ENCODE measurements around the gene CA5A. TPM values are rescaled to one million over a fixed set of nuclear protein-coding genes. Genes with fewer than 3 reads are reported as not detected.

Gene CA5A
- total and polyA plus RNA-seq, 2 of the 13 experiments (the other 11 are each of a cell fraction or from before 2014, with no cell fraction given), result 66.8 to 106 TPM

GRCh38 chr16:87951552-87952538 is 15.5 kb upstream of the CA5A start (continued):
- TF ChIP-seq ZNF275 (CRISPR knock-in tag; IDR thresholded peaks at IDR 0.05; ENCODE audit: borderline replicate concordance), result peak; percentile 61; the same call in 1 of the 2 replicates
- TF ChIP-seq ZNF333 (CRISPR knock-in tag; IDR thresholded peaks at IDR 0.05; ENCODE audit: borderline replicate concordance), result peak; percentile 93; the same call in 1 of the 2 replicates
- no peak for TF ChIP-seq ZSCAN29 (CRISPR knock-in tag; conservative IDR thresholded peaks at IDR 0.05)
- no peak for TF ChIP-seq NCOA2 (CRISPR knock-in tag; IDR thresholded peaks at IDR 0.05)
- no peak for TF ChIP-seq ZFP82 (CRISPR knock-in tag; IDR thresholded peaks at IDR 0.05; ENCODE audit: borderline replicate concordance)
- TF ChIP-seq ZBTB3 (CRISPR knock-in tag; IDR thresholded peaks at IDR 0.05; ENCODE audit: borderline replicate concordance, low read depth), result no peak
- TF ChIP-seq SNAPC4 (CRISPR knock-in tag; IDR thresholded peaks at IDR 0.05), result no peak
- no peak for TF ChIP-seq ZNF17 (CRISPR knock-in tag; IDR thresholded peaks at IDR 0.05)
- TF ChIP-seq GTF2F1 (IDR thresholded peaks at IDR 0.05; ENCODE audit: low read length), result no peak
- no peak for TF ChIP-seq JUN (CRISPR knock-in tag; IDR thresholded peaks at IDR 0.05)
- TF ChIP-seq ZC3H13 (CRISPR knock-in tag; IDR thresholded peaks at IDR 0.05), result peak; percentile 41; the same call in 1 of the 2 replicates
- TF ChIP-seq RXRB (CRISPR knock-in tag; IDR thresholded peaks at IDR 0.05; ENCODE audit: borderline replicate concordance), result no peak; the same call in 1 of the 2 replicates
- TF ChIP-seq NPAS2 (CRISPR knock-in tag; IDR thresholded peaks at IDR 0.05; ENCODE audit: borderline replicate concordance), result no peak
- no peak for TF ChIP-seq HOXA7 (CRISPR knock-in tag; IDR thresholded peaks at IDR 0.05)
- no peak; the same call in 1 of the 2 replicates for TF ChIP-seq JDP2 (CRISPR knock-in tag; IDR thresholded peaks at IDR 0.05; ENCODE audit: borderline replicate concordance)
- no peak for TF ChIP-seq SIN3B (IDR thresholded peaks at IDR 0.05; ENCODE audit: low read length)
- no peak for TF ChIP-seq ZNF839 (CRISPR knock-in tag; IDR thresholded peaks at IDR 0.05; ENCODE audit: borderline replicate concordance)
- TF ChIP-seq ELF1 (CRISPR knock-in tag; IDR thresholded peaks at IDR 0.05), result no peak
- TF ChIP-seq HNF4A (CRISPR knock-in tag; IDR thresholded peaks at IDR 0.05), result peak; percentile 22; the same call in 1 of the 2 replicates
- TF ChIP-seq CEBPG (CRISPR knock-in tag; IDR thresholded peaks at IDR 0.05), result no peak
- TF ChIP-seq ZNF124 (CRISPR knock-in tag; IDR thresholded peaks at IDR 0.05), result no peak
- no peak for TF ChIP-seq CBX1 (IDR thresholded peaks at IDR 0.05; ENCODE audit: low read depth)
- TF ChIP-seq SALL2 (CRISPR knock-in tag; IDR thresholded peaks at IDR 0.05), result no peak; the same call in 1 of the 2 replicates
- no peak for TF ChIP-seq ZNF879 (CRISPR knock-in tag; IDR thresholded peaks at IDR 0.05)
- TF ChIP-seq KLF15 (CRISPR knock-in tag; IDR thresholded peaks at IDR 0.05; ENCODE audit: borderline replicate concordance), result peak; percentile 46; the same call in 1 of the 2 replicates
- no peak for TF ChIP-seq BHLHE40 (IDR thresholded peaks at IDR 0.05; ENCODE audit: low read length)
